NCI-H2227 treated with DMSO at 0.1 percent for 48 hours (cell line): Measurements from ENCODE around the gene RPL35A.
"Not testable (repeated sequence)": the region's sequence is repeated elsewhere in the genome, so short reads cannot be mapped to it uniquely, and the experiment has no call there.

Source experiments
- DNase-seq: peaks from one replicate; lab custom pipeline; 2025; lab: John Stamatoyannopoulos, UW

Gene RPL35A

DNA sequence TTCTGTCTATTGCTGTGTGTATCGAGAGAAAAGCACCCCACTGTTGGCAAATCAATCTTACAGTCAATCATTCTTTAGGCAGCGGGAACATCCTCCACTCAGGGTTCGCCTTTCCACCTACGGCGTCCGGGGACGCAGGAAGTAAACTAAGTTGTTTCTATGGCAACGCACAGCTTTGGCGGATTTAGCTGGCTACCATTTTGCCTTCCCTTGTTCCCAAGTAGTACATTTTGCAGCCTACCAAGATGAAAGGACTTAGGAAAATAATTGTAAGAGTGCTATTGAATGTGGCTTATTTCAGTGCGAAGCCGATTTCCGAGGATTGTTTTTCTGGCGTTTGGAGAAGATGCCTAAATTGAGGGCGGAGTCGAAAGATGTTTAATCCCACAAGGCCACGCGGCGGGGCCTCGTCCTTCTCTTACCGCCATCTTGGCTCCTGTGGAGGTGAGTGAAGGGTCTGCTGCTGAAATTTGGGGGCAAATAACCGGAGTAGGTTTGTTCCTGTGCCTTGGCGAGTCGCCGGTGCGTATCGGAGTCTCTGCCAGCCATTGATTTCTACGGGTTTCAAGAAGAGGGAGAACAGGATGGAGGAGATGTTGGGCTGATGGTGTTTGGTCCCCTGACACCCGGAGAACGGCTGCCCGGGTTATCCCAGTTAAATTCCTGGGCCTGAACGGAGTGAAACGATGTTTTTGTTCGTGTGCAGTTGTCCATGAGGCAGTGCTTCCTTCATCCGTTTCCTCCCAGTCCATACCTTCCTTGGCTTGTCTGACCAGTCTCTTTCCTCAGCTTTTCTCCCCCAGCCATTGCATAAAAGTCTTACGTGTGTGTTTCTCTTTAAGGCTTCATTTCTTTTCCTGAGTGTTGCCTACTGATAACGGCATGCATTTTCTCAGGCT is at the start of gene RPL35A:
Gene RPL35A (plus strand): TSS at position 413 of the 899 bp plus-strand sequence. CDS start 778 bp downstream, outside the sequence.
- peak; percentile 97 for DNase-seq

DNA sequence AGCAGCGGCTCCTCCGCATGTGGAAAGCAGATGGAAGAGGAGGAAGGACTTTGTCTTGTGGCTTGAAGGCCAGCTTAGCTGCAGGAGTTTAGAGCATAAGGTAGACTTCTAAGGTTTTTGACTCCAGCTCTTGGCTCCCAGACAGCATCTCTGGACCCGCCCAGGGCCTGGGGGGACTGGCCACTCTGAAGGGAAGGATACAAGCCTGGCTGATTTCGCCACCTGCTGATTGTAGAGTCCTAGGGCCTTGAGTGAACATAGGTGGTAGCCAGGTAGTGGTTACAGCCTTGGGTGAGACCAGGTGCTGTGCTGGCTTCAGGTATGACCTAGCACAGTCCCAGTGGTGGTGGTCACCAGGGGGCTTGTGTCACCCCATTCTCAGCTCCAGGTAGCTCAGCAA is 48.4 kb upstream of the RPL35A start:
- no peak for DNase-seq

DNA sequence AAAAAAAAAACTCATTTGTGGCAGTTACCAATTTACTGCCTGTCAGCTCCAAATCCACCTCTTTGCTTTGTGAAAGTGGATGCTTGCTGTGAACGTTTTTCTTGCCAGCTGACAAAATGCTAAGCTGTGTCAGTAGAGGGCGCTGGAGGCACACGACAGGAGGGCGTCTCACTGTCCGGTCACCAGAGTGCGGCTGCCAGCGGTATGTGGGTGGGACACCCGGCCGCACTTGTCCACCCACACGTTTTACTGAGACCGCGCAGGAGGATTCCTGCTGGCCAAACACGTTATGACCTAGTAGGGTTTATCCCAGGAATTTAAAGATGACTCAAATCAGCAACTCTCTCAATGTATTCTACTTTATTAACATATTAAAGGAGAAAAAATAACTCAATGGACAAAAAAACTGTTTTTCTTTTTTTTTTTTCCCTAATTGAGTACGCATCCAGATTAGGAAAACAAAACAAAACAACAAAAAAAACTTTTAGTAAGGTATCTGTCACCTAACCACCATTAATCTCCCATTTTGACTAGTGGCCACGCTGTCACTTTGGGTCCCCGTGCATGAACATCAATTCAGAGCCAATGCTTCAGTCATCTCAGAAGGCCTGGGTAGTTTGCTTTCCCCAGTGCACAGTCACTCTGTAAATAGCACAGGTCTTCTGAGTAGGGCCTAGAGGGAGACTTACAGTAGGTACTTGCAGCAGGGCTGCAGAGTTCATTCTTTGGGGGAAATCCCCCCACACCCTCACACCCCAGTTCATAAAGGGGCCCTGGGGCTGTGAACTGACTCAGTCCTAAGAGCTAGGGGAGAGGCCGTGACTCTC is 43.8 kb upstream of the RPL35A start:
- DNase-seq, result peak; percentile 76

GRCh38 chr3:197906850-197907187 is 43.2 kb upstream of the RPL35A start:
- no peak for DNase-seq

GRCh38 chr3:197907196-197907595 is 42.8 kb upstream of the RPL35A start:
- no peak for DNase-seq

DNA sequence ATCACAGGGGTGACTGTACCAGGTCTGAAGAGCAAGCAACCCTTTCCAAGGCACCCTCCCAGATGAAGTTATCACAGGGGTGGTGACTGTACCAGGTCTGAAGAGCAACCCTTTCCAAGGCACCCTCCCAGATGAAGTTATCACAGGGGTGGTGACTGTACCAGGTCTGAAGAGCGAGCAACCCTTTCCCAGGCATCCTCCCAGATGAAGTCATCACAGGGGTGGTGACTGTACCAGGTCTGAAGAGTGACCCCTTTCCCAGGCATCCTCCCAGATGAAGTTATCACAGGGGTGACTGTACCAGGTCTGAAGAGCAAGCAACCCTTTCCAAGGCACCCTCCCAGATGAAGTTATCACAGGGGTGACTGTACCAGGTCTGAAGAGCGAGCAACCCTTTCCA is 41.4 kb upstream of the RPL35A start:
- DNase-seq, result not testable (repeated sequence)

DNA sequence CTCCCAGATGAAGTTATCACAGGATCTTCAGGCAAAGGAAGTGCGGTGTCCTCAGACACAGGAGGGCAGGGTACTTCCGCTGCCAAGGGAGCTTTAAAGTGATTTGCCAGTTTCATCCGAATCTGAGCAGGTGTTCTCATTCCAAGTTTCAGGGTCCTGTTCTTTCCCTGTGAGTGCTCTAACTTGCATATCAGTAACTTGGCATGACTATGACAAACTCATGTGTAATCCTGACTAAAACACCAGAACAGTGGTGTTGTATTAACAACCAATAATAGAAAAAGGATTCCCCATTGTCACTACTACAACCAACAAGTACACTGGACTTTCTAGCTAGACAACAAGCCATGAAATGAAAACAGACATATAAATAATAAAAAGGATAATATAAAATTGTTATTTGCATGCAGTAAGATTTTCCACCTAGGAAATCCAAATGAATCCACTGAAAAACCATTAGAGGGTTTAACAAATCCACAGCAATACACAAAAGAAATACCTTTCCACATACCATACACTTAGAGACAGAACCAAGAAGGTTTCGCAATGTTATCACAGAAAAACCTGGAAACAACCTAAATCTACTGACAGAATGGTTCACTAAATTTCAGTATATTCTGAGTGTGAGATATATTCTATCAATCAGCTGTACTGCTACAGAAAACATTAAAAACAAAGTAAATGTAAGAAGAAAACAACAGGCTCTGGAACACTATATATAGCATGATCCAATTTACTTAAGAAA is 40.9 kb upstream of the RPL35A start:
- DNase-seq, result no peak

DNA sequence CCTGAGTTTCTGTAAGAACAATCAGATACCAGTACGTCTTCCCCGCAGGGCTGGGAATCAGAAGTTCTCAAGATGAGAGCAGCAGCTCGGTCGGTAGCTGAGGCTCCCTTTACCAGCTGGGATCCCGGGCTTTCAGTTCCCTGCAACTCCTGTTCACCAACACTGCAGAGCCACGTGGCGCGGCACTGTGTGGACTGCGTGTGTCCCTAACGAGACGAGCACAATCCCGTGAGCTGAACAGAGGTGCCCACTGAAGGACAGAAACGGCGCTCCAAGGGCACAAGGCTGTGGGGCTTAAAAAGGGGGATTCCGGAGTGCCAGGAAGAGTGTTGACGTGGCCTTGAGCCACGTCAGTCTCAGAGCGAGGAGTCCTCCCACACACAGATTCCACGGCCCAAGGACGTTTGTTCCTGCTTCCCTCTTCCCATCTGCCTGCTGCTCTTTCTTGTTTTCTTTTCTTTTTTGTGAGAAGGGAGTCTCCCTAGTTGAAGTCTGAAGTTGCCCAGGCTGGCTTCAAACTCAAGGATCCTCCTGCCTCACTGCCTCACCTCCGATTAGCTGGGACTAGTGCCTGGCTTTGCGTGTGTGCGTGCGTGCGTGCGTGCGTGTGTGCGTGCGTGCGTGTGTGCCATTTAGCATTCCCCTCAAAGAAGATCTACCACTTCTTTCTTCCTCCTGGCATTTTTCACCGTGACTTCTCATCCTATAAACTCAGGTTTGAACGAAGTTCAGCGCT is 37.1 kb upstream of the RPL35A start:
- no peak for DNase-seq

GRCh38 chr3:197913641-197914380 is 36.2 kb upstream of the RPL35A start:
- no peak for DNase-seq

- not testable (repeated sequence) for DNase-seq
Measured at GRCh38 chr3:197921429-197922275, 28.3 kb upstream of the RPL35A start.

- DNase-seq, result no peak
Measured at GRCh38 chr3:197926418-197926817, 23.6 kb upstream of the RPL35A start.

DNA sequence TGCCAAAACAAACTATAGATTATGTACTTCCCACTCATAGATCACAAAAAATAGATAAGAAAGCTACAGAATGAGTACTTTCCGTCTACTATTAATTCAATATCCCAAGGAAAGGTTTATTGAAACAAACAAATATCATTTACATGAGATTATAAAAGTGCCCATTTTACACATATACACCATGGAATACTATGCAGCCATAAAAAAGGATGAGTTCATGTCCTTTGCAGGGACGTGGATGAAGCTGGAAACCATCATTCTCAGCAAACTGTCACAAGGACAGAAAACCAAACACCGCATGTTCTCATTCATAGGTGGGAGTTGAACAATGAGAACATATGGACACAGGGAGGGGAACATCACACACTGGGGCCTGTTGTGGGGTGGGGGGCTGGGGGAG is 22.4 kb upstream of the RPL35A start:
- not testable (repeated sequence) for DNase-seq

GRCh38 chr3:197936819-197937384 is 13.1 kb upstream of the RPL35A start:
- DNase-seq, result no peak

- no peak for DNase-seq
Measured at GRCh38 chr3:197940745-197941384, 9.1 kb upstream of the RPL35A start.

DNA sequence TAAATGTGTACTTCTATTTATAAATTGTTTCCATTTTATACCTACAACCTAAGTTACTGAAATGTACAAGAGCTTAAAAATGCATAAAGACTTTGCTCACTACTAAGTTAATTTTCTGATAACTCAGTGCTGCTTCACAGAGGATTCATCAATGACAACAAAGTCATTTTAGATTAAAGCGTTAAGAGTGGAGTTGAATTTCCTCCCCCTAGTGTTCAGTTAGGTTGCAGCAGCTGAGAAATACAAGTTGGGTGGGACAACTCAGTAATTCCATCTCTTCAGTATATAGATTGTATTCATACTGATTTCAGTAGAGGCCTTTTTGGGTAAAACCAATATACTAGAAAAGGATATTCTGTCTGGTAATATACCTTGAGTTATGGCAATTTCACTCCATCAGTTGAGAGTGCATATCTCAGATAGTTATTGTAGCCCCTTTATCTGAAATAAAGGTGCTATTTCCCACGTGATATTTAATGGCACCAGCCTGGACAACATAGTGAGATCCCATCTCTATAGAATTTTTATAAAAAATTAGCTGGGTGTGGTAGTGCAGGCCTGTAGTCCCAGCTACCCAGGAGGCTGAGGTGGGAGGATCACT is 6.9 kb upstream of the RPL35A start:
- DNase-seq, result peak; percentile 41

DNA sequence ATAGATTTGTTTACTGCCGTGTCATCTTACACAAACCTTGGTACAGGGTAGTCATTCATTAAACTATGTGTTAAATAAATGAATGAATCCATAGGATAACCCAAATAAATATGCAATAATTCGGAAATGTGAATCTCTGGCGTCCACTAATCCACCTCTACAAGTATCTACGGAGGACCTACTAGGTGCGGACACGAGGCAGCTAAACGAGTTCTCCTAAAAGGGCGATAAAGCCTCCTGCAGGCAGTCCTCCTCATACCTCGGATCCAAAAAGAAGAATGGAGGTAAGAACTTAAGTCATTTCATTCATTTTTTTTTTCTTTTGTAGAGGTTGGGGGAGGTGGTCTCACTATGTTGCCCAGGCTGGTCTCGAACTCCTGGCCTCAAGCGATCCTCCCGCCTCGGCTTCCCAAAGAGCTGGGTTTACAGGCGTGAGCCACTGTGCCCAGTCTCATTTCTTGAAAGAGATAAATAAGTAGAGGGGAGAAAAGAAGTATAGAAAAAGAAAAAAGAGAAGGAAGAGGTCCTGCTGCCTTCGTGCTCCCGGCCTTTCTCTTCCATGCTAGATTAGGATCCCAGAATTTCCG is 706 bp upstream of the RPL35A start:
- no peak for DNase-seq

GRCh38 chr3:197950677-197951061 is 679 bp downstream of the RPL35A start:
- no peak for DNase-seq

- no peak for DNase-seq
Measured at GRCh38 chr3:197951392-197951990, 1.5 kb downstream of the RPL35A start.
